GM12864 (cell line): ENCODE results near the gene DCUN1D2.
A peak's percentile ranks its signal among the peaks of the same experiment; 100 is the strongest.

Source experiments
- DNase-seq: peaks from one replicate; pipeline ENCODE4 v3.0.0-alpha.2; 2011; ENCODE audit warnings: low read depth
- H3K4me3 ChIP-seq: 2 replicates; pipeline ENCODE4 v1.5.1; 2011; ENCODE audit warnings: mild to moderate bottlenecking, low read depth, low read length, control low read depth
- CTCF ChIP-seq: IDR thresholded peaks from 2 replicates; pipeline ENCODE4 v1.5.1; 2011; ENCODE audit warnings: low read depth, mild to moderate bottlenecking, moderate library complexity, low read length, control low read depth, inconsistent platforms; ENCODE audit errors: missing control alignments

The DCUN1D2 gene

DNA sequence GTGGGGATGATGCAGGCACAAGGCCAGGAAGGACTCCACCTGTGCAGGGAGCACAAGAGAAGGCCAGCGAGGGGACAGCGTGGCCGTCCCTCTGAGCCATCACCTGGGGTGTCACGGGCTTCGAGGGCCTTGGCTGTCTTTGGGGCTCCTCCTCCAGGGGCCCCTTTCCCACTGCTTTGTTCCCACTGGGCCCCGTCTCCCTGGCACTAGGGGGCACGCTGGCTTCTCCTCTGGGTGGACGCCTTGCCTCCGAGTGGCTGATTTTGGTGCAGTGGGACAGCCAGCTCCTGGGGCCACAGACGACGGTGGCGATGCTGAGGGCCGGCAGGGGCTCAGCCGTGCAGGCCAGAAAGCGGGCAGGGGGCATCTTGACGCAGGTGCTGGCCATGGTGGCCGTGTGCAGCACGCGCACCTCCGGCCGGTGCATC is 83.4 kb downstream of the DCUN1D2 start:
- H3K4me3 ChIP-seq, result peak overlapping the region; percentile 26
- no peak for TF ChIP-seq CTCF
- DNase-seq, result no peak

DNA sequence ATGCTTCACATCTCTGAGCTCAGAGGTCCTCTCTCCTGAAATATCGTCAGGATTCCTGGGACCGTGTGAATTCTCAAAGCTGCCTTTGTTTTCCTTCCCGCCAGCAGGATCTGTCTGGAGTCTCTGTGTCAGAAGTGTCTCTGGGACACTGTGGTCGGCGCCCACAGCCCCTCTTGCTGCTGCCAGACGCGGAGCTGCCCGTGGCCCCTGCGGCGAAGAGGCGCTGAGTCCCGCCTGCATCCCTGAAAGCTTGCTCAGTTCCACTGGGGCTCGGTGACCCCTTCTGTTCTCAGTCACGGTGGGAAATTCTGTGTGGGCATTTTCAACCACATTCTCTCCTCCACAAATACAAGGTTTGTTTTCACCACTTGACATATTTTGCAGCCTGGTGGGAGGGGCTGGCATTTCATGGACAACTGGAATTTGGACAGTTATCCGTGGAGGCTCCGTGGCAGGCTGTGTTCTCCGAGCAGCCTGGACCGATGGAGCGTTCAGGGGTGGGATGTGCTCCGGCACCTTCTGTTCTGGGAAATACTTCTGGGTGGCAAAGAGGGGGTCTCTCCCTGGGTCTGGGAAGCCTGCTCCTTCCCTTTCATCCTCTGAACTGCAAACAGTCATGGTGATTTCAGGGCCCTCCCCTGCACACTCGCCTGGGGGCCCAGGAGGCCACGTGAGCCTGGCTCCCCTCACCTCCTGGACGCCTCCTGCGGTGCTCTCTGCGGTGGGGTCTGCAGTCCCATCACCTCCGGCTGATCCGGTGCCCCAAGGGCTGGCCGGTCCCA is 84.0 kb downstream of the DCUN1D2 start:
- no peak overlapping the region for H3K4me3 ChIP-seq
- DNase-seq, result no peak
- no peak for TF ChIP-seq CTCF
